Neural cell (in vitro differentiated cells): ENCODE data around the gene EEF1AKMT3. TPM values are rescaled to one million over a fixed set of nuclear protein-coding genes. Genes with fewer than 3 reads are reported as not detected.

Source experiments
- H2AFZ ChIP-seq: fragments of 200-600, 300-800 bp; sonication (generic), shearing (Covaris generic); 2 replicates; pipeline ENCODE4 v1.6.0; 2014; ENCODE audit warnings: low read depth, mild to moderate bottlenecking, antibody characterized with exemption, low read length, moderate library complexity
- H3F3A ChIP-seq: fragments of 200-600 bp; shearing (Covaris generic); 2 replicates; pipeline ENCODE4 v1.6.1; 2016; ENCODE audit warnings: mild to moderate bottlenecking, moderate library complexity, mixed read lengths, antibody characterized with exemption, low read length; ENCODE audit not compliant: insufficient read depth, poor library complexity, severe bottlenecking
- H3K27ac ChIP-seq: fragments of 200-600, 300-800 bp; sonication (generic), shearing (Covaris generic); 2 replicates; pipeline ENCODE4 v1.5.1; 2014; ENCODE audit warnings: mild to moderate bottlenecking, low read length, moderate library complexity
- H3K27me3 ChIP-seq: fragments of 300-800, 200-600 bp; sonication (generic), shearing (Covaris generic); 2 replicates; pipeline ENCODE4 v1.6.0; 2014; ENCODE audit warnings: mild to moderate bottlenecking, low read depth, low read length, moderate library complexity; ENCODE audit not compliant: insufficient read depth
- H3K36me3 ChIP-seq: fragments of 300-800, 200-600 bp; sonication (generic), shearing (Covaris generic); 2 replicates; pipeline ENCODE4 v1.5.1; 2014; ENCODE audit warnings: mild to moderate bottlenecking, antibody characterized with exemption, low read length, moderate library complexity; ENCODE audit not compliant: insufficient read depth
- H3K4me2 ChIP-seq: fragments of 300-800, 200-600 bp; sonication (generic), shearing (Covaris generic); 2 replicates; pipeline ENCODE4 v1.6.0; 2014; ENCODE audit warnings: mild to moderate bottlenecking, low read length
- H3K4me3 ChIP-seq: fragments of 300-800, 200-600 bp; sonication (generic), shearing (Covaris generic); 2 replicates; pipeline ENCODE4 v1.5.1; 2014; ENCODE audit warnings: mild to moderate bottlenecking, low read length, moderate library complexity
- H3K79me2 ChIP-seq: fragments of 200-600 bp; shearing (Covaris generic); replicated peaks from 2 replicates; pipeline ENCODE4 v1.6.0; 2014; ENCODE audit warnings: mild to moderate bottlenecking, low read length, moderate library complexity; ENCODE audit not compliant: insufficient read depth
- H3K9ac ChIP-seq: fragments of 300-800, 200-600 bp; sonication (generic), shearing (Covaris generic); 2 replicates; pipeline ENCODE4 v1.6.1; 2016; ENCODE audit warnings: mild to moderate bottlenecking, low read length, mixed read lengths
- H3K9me2 ChIP-seq: fragments of 200-600 bp; shearing (Covaris generic); 2 replicates; pipeline ENCODE4 v1.6.1; 2016; ENCODE audit warnings: mild to moderate bottlenecking, low read length, mixed read lengths; ENCODE audit not compliant: insufficient read depth
- H3K9me3 ChIP-seq: fragments of 200-600, 300-800 bp; sonication (generic), shearing (Covaris generic); 2 replicates; pipeline ENCODE4 v1.6.1; 2016; ENCODE audit warnings: mild to moderate bottlenecking, mixed run types, low read length, moderate library complexity, mixed read lengths
- H4K20me1 ChIP-seq: fragments of 200-600 bp; shearing (Covaris generic); 2 replicates; pipeline ENCODE4 v1.6.1; 2016; ENCODE audit warnings: mild to moderate bottlenecking, mixed run types; ENCODE audit not compliant: insufficient read depth
- CTCF ChIP-seq: fragments of 450-650 bp; IDR thresholded peaks from 2 replicates; pipeline ENCODE4 v1.5.1; 2014; ENCODE audit warnings: antibody characterized with exemption, mild to moderate bottlenecking, moderate library complexity; ENCODE audit not compliant: poor library complexity, severe bottlenecking
- EP300 ChIP-seq: fragments of 450-650 bp; conservative IDR thresholded peaks from 2 replicates; pipeline ENCODE4 v1.6.1; 2014; ENCODE audit warnings: antibody characterized with exemption, mild to moderate bottlenecking, moderate library complexity; ENCODE audit not compliant: poor library complexity, severe bottlenecking
- EZH2 ChIP-seq: fragments of 200-600, 300-800 bp; shearing (Covaris generic), sonication (generic); IDR thresholded peaks from 2 replicates; pipeline ENCODE4 v1.6.1; 2014; ENCODE audit warnings: antibody characterized with exemption, low read length, borderline replicate concordance, mild to moderate bottlenecking; ENCODE audit not compliant: insufficient read depth, poor library complexity, severe bottlenecking
- MXI1 ChIP-seq: fragments of 450-650 bp; conservative IDR thresholded peaks from 2 replicates; pipeline ENCODE4 v1.6.1; 2014; ENCODE audit warnings: antibody characterized with exemption, mild to moderate bottlenecking; ENCODE audit not compliant: poor library complexity, severe bottlenecking
- POLR2AphosphoS5 ChIP-seq: IDR thresholded peaks from 2 replicates; pipeline ENCODE4 v1.6.1; 2012
- RAD21 ChIP-seq: fragments of 450-650 bp; conservative IDR thresholded peaks from 2 replicates; pipeline ENCODE4 v1.6.1; 2014; ENCODE audit warnings: antibody characterized with exemption, mild to moderate bottlenecking, moderate library complexity
- SMC3 ChIP-seq: fragments of 450-650 bp; conservative IDR thresholded peaks from 2 replicates; pipeline ENCODE4 v1.6.1; 2014; ENCODE audit warnings: antibody characterized with exemption, mild to moderate bottlenecking, moderate library complexity; ENCODE audit not compliant: poor library complexity
- TAF1 ChIP-seq: IDR thresholded peaks from 2 replicates; pipeline ENCODE4 v1.6.1; 2012; ENCODE audit warnings: low read depth
- polyA plus RNA-seq: library from polyadenylated mRNA; depleted of rRNA; stranded (reverse); fragments of >200 nt; gene quantifications from 2 replicates; pipeline ENCODE4 v1.2.3, GENCODE V29; 2014
- TF ChIP-seq, protein P1 (sequence below): IDR thresholded peaks from 2 replicates; pipeline ENCODE4 v1.6.1; 2012; ENCODE audit warnings: borderline replicate concordance

EEF1AKMT3 gene
- polyA plus RNA-seq, 1 donor from 2014 or later, result 1.6 TPM

DNA sequence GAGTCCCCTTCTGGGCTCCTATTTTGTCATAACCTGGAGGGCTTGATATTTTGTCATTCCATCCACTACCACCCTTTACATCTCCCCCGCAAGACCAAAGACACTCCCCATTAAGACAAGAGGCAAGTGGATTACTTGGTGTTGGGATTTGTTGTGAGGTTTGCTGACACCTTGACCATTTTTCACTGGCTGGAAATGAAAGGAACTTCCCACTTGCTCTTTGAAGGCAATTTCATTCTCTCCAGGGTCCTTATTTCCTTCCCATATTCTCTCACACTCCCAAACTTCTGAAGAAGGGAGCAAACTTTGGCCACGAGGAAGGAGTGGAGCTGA is 48.8 kb upstream of the EEF1AKMT3 start:
- Histone ChIP-seq H3F3A (no peaks in the 10 kb centered on the region), H3K4me3 (no peak overlapping the region), H3K36me3 (peaks cover 4% of the 10 kb centered on the region), H3K9ac (no peak overlapping the region), H3K27ac (no peak overlapping the region), H3K9me2 (no peaks in the 10 kb centered on the region), H3K4me2 (no peak overlapping the region), H3K9me3 (no peaks in the 10 kb centered on the region), H4K20me1 (no peaks in the 10 kb centered on the region), H3K27me3 (peaks cover 30% of the 10 kb centered on the region), H3K79me2 (no peaks in the 10 kb centered on the region), H2AFZ (no peak overlapping the region)
- TF ChIP-seq RAD21 (no peak), MXI1 (no peak), TAF1 (no peak), POLR2AphosphoS5 (no peak), EZH2 (no peak), CTCF (no peak), EP300 (no peak), SMC3 (no peak)
- TF ChIP-seq, protein P1, sequence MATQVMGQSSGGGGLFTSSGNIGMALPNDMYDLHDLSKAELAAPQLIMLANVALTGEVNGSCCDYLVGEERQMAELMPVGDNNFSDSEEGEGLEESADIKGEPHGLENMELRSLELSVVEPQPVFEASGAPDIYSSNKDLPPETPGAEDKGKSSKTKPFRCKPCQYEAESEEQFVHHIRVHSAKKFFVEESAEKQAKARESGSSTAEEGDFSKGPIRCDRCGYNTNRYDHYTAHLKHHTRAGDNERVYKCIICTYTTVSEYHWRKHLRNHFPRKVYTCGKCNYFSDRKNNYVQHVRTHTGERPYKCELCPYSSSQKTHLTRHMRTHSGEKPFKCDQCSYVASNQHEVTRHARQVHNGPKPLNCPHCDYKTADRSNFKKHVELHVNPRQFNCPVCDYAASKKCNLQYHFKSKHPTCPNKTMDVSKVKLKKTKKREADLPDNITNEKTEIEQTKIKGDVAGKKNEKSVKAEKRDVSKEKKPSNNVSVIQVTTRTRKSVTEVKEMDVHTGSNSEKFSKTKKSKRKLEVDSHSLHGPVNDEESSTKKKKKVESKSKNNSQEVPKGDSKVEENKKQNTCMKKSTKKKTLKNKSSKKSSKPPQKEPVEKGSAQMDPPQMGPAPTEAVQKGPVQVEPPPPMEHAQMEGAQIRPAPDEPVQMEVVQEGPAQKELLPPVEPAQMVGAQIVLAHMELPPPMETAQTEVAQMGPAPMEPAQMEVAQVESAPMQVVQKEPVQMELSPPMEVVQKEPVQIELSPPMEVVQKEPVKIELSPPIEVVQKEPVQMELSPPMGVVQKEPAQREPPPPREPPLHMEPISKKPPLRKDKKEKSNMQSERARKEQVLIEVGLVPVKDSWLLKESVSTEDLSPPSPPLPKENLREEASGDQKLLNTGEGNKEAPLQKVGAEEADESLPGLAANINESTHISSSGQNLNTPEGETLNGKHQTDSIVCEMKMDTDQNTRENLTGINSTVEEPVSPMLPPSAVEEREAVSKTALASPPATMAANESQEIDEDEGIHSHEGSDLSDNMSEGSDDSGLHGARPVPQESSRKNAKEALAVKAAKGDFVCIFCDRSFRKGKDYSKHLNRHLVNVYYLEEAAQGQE, result no peak

- no peaks in the 10 kb centered on the region for H3K9me3 ChIP-seq
- H3K9me2 ChIP-seq, result no peaks in the 10 kb centered on the region
- no peaks in the 10 kb centered on the region for H4K20me1 ChIP-seq
- no peak overlapping the region for H3K9ac ChIP-seq
- H3K79me2 ChIP-seq, result no peaks in the 10 kb centered on the region
- H3K36me3 ChIP-seq, result peaks cover 4% of the 10 kb centered on the region
- H3K4me3 ChIP-seq, result no peak overlapping the region
- TF ChIP-seq SMC3, result no peak
- TF ChIP-seq EZH2, result no peak
- no peak for TF ChIP-seq TAF1
- TF ChIP-seq CTCF, result no peak
- TF ChIP-seq RAD21, result no peak
- TF ChIP-seq, protein P1, result no peak
- no peak for TF ChIP-seq MXI1
- TF ChIP-seq EP300, result no peak
- TF ChIP-seq POLR2AphosphoS5, result no peak
- H3K27ac ChIP-seq, result no peak overlapping the region
- H3F3A ChIP-seq, result no peaks in the 10 kb centered on the region
- H3K4me2 ChIP-seq, result no peak overlapping the region
- H3K27me3 ChIP-seq, result peaks cover 35% of the 10 kb centered on the region
- no peak overlapping the region for H2AFZ ChIP-seq
Observed at GRCh38 chr12:57724003-57724935, 48.1 kb upstream of the EEF1AKMT3 start.
